Astrocyte (in vitro differentiated cells and primary cell): Measurements from ENCODE around the gene IFT81. TPM values are rescaled to one million over a fixed set of nuclear protein-coding genes. Genes with fewer than 3 reads are reported as not detected.

Experiments used
- DNase-seq: peaks from one replicate; pipeline ENCODE4 v3.0.0-alpha.2; 2010; ENCODE audit warnings: low read depth
- FAIRE-seq: peaks from 2 replicates; lab custom pipeline; 2011; peaks lifted over from hg19 to GRCh38; lab: Jason Lieb, UNC
- H2AFZ ChIP-seq: 2 replicates; pipeline ENCODE4 v1.6.0; 2012; ENCODE audit warnings: low read depth, low read length, inconsistent platforms
- H3K27ac ChIP-seq: 2 replicates; pipeline ENCODE4 v1.5.1; 2011; ENCODE audit warnings: low read depth, low read length, inconsistent platforms
- H3K27me3 ChIP-seq: 2 replicates; pipeline ENCODE4 v1.6.0; 2011; ENCODE audit warnings: low read length, inconsistent platforms; ENCODE audit not compliant: insufficient read depth
- H3K36me3 ChIP-seq: 2 replicates; pipeline ENCODE4 v1.5.1; 2011; ENCODE audit warnings: low read length, inconsistent platforms; ENCODE audit not compliant: insufficient read depth
- H3K4me1 ChIP-seq: 2 replicates; pipeline ENCODE4 v1.5.1; 2011; ENCODE audit warnings: low read length, inconsistent platforms; ENCODE audit not compliant: insufficient read depth
- H3K4me2 ChIP-seq: 2 replicates; pipeline ENCODE4 v1.6.0; 2012; ENCODE audit warnings: low read length, inconsistent platforms
- H3K4me3 ChIP-seq: 2 replicates; pipeline ENCODE4 v1.5.1; 2011; ENCODE audit warnings: low read depth, mild to moderate bottlenecking, low read length, inconsistent platforms; ENCODE audit not compliant: insufficient read depth
- H3K79me2 ChIP-seq: 2 replicates; pipeline ENCODE4 v1.6.0; 2012; ENCODE audit warnings: mild to moderate bottlenecking, low read length, inconsistent platforms; ENCODE audit not compliant: insufficient read depth
- H3K9ac ChIP-seq: 2 replicates; pipeline ENCODE4 v1.6.0; 2012; ENCODE audit warnings: mild to moderate bottlenecking, low read length, inconsistent platforms
- H3K9me3 ChIP-seq: 2 replicates; pipeline ENCODE4 v1.5.1; 2012; ENCODE audit warnings: low read depth, mild to moderate bottlenecking, low read length, inconsistent platforms; ENCODE audit not compliant: insufficient read depth
- H4K20me1 ChIP-seq: 2 replicates; pipeline ENCODE4 v1.6.0; 2012; ENCODE audit warnings: low read length, inconsistent platforms; ENCODE audit not compliant: insufficient read depth
- H3K27ac Mint-ChIP-seq: one replicate; pipeline ENCODE4 v1.8.0; 2021; ENCODE audit warnings: mild to moderate bottlenecking, mixed read lengths; ENCODE audit not compliant: unreplicated experiment
- H3K27me3 Mint-ChIP-seq: one replicate; pipeline ENCODE4 v1.8.0; 2021; ENCODE audit warnings: low read depth, mixed read lengths; ENCODE audit not compliant: unreplicated experiment
- H3K36me3 Mint-ChIP-seq: one replicate; pipeline ENCODE4 v1.8.0; 2021; ENCODE audit warnings: low read depth, mixed read lengths; ENCODE audit not compliant: unreplicated experiment
- H3K4me1 Mint-ChIP-seq: one replicate; pipeline ENCODE4 v1.8.0; 2021; ENCODE audit warnings: low read depth, mixed read lengths; ENCODE audit not compliant: unreplicated experiment
- H3K4me3 Mint-ChIP-seq: one replicate; pipeline ENCODE4 v1.8.0; 2021; ENCODE audit warnings: mild to moderate bottlenecking, moderate library complexity, mixed read lengths; ENCODE audit not compliant: unreplicated experiment
- H3K9me3 Mint-ChIP-seq: one replicate; pipeline ENCODE4 v1.8.0; 2021; ENCODE audit warnings: mild to moderate bottlenecking, mixed read lengths; ENCODE audit not compliant: unreplicated experiment
- CTCF ChIP-seq: IDR thresholded peaks from 2 replicates; pipeline ENCODE4 v1.5.1; 2011; ENCODE audit warnings: low read depth, mild to moderate bottlenecking, inconsistent platforms, low read length, moderate library complexity; ENCODE audit not compliant: insufficient read depth
- EZH2 ChIP-seq: IDR thresholded peaks from 2 replicates; pipeline ENCODE4 v1.6.1; 2012; ENCODE audit warnings: mild to moderate bottlenecking, low read length, inconsistent platforms; ENCODE audit not compliant: insufficient read depth
- total RNA-seq: library from RNA; stranded (reverse); gene quantifications from 2 replicates; pipeline ENCODE4 v1.2.1, GENCODE V29; 2021

IFT81 gene
- total RNA-seq, 1 donor from 2014 or later, result 12.3 TPM

- no peak overlapping the region for H3K27ac Mint-ChIP-seq
- no peak for FAIRE-seq
Observed at GRCh38 chr12:110248096-110248447, 123.9 kb downstream of the IFT81 start.

GRCh38 chr12:110249105-110249504, 124.9 kb downstream of the IFT81 start:
- H3K9me3 Mint-ChIP-seq, result peaks cover 5% of the 10 kb centered on the region
- no peaks in the 10 kb centered on the region for H3K36me3 ChIP-seq
- H3K79me2 ChIP-seq, result no peaks in the 10 kb centered on the region
- no peak for FAIRE-seq
- H4K20me1 ChIP-seq, result no peaks in the 10 kb centered on the region
- H2AFZ ChIP-seq, result no peak overlapping the region
- H3K27me3 ChIP-seq, result no peaks in the 10 kb centered on the region
- H3K27ac ChIP-seq, result no peak overlapping the region
- H3K9me3 ChIP-seq, result no peaks in the 10 kb centered on the region
- H3K4me2 ChIP-seq, result no peak overlapping the region
- no peak overlapping the region for H3K27ac Mint-ChIP-seq
- H3K4me1 ChIP-seq, result peaks cover 4% of the 10 kb centered on the region
- no peak overlapping the region for H3K4me3 ChIP-seq
- no peak for DNase-seq
- H3K27me3 Mint-ChIP-seq, result peaks cover 3% of the 10 kb centered on the region
- no peak for TF ChIP-seq EZH2
- no peak for TF ChIP-seq CTCF
- no peak overlapping the region for H3K9ac ChIP-seq
- peaks cover 11% of the 10 kb centered on the region for H3K4me1 Mint-ChIP-seq
- H3K4me3 Mint-ChIP-seq, result no peak overlapping the region
- H3K36me3 Mint-ChIP-seq, result peaks cover 14% of the 10 kb centered on the region

More at GRCh38 chr12:110248096-110248447, 123.9 kb downstream of the IFT81 start:
- TF ChIP-seq CTCF (no peak), EZH2 (no peak)
- Histone ChIP-seq H3K27ac (no peak overlapping the region), H3K9ac (no peak overlapping the region), H3K4me3 (no peak overlapping the region), H4K20me1 (no peaks in the 10 kb centered on the region), H3K9me3 (no peaks in the 10 kb centered on the region), H2AFZ (no peak overlapping the region), H3K27me3 (no peaks in the 10 kb centered on the region), H3K36me3 (no peaks in the 10 kb centered on the region), H3K4me1 (peaks cover 4% of the 10 kb centered on the region), H3K4me2 (no peak overlapping the region), H3K79me2 (no peaks in the 10 kb centered on the region)
- peaks cover 3% of the 10 kb centered on the region for H3K27me3 Mint-ChIP-seq
- no peak overlapping the region for H3K4me3 Mint-ChIP-seq
- no peak for DNase-seq
- H3K36me3 Mint-ChIP-seq, result peaks cover 16% of the 10 kb centered on the region
- peaks cover 7% of the 10 kb centered on the region for H3K4me1 Mint-ChIP-seq
- peaks cover 5% of the 10 kb centered on the region for H3K9me3 Mint-ChIP-seq

- peaks cover 11% of the 10 kb centered on the region for H3K4me1 Mint-ChIP-seq
Observed at GRCh38 chr12:110249716-110250225, 125.6 kb downstream of the IFT81 start.

More at GRCh38 chr12:110249716-110250225, 125.6 kb downstream of the IFT81 start:
- DNase-seq (no peak), FAIRE-seq (no peak)
- no peaks in the 10 kb centered on the region for H3K36me3 ChIP-seq
- Mint-ChIP-seq H3K27ac (no peak overlapping the region), H3K4me3 (no peak overlapping the region), H3K9me3 (peaks cover 5% of the 10 kb centered on the region), H3K27me3 (peaks cover 3% of the 10 kb centered on the region), H3K36me3 (peaks cover 10% of the 10 kb centered on the region)
- H3K9me3 ChIP-seq, result no peaks in the 10 kb centered on the region
- no peak overlapping the region for H3K4me3 ChIP-seq
- H4K20me1 ChIP-seq, result no peaks in the 10 kb centered on the region
- no peak for TF ChIP-seq CTCF
- no peak for TF ChIP-seq EZH2
- H3K4me1 ChIP-seq, result peaks cover 4% of the 10 kb centered on the region
- H3K27ac ChIP-seq, result no peak overlapping the region
- H3K9ac ChIP-seq, result no peak overlapping the region
- H3K4me2 ChIP-seq, result no peak overlapping the region
- H3K27me3 ChIP-seq, result no peaks in the 10 kb centered on the region
- no peaks in the 10 kb centered on the region for H3K79me2 ChIP-seq
- no peak overlapping the region for H2AFZ ChIP-seq
